HepG2 (cell line): ENCODE measurements around the gene RANBP3. TPM values are rescaled to one million over a fixed set of nuclear protein-coding genes. Genes with fewer than 3 reads are reported as not detected.
A peak's percentile ranks its signal among the peaks of the same experiment; 100 is the strongest.

Experiments used
- ADNP ChIP-seq: sonication (generic); formaldehyde crosslinking; IDR thresholded peaks from 2 replicates; pipeline ENCODE4 v1.4.0; 2020; ENCODE audit warnings: missing genetic modification reagents
- ARID5B ChIP-seq: IDR thresholded peaks from 2 replicates; pipeline ENCODE4 v1.4.0; 2020; ENCODE audit warnings: mild to moderate bottlenecking, missing genetic modification reagents
- FOXP4 ChIP-seq: sonication (generic); formaldehyde crosslinking; IDR thresholded peaks from 2 replicates; pipeline ENCODE4 v1.4.0; 2020; ENCODE audit warnings: missing genetic modification reagents
- HNRNPK ChIP-seq: fragments of 200-400 bp; formaldehyde crosslinking; IDR thresholded peaks from 2 replicates; pipeline ENCODE4 v1.6.1; 2018; ENCODE audit warnings: low read length, low read depth, moderate library complexity, mild to moderate bottlenecking; ENCODE audit not compliant: poor library complexity, severe bottlenecking
- KDM6A ChIP-seq: IDR thresholded peaks from 2 replicates; pipeline ENCODE4 v1.6.1; 2016; ENCODE audit warnings: low read depth
- KMT2A ChIP-seq: sonication (generic); formaldehyde crosslinking; IDR thresholded peaks from 2 replicates; pipeline ENCODE4 v1.4.0; 2020; ENCODE audit warnings: missing genetic modification reagents
- MLX ChIP-seq: IDR thresholded peaks from 2 replicates; pipeline ENCODE4 v1.6.1; 2016
- PPARG ChIP-seq: conservative IDR thresholded peaks from 2 replicates; pipeline ENCODE4 v1.6.1; 2016; ENCODE audit warnings: missing biosample characterization, missing genetic modification reagents
- SAFB2 ChIP-seq: sonication (generic); formaldehyde crosslinking; IDR thresholded peaks from 2 replicates; pipeline ENCODE4 v1.5.1; 2020; ENCODE audit warnings: missing genetic modification reagents, low read depth, mild to moderate bottlenecking, borderline replicate concordance
- SETDB1 ChIP-seq: sonication (generic); formaldehyde crosslinking; IDR thresholded peaks from 2 replicates; pipeline ENCODE4 v1.5.1; 2020; ENCODE audit warnings: missing genetic modification reagents, mild to moderate bottlenecking, borderline replicate concordance
- SMARCC2 ChIP-seq: fragments of 450-650 bp; IDR thresholded peaks from 2 replicates; pipeline ENCODE4 v1.6.1; 2017; ENCODE audit warnings: antibody characterized with exemption, mild to moderate bottlenecking
- WIZ ChIP-seq: sonication (generic); formaldehyde crosslinking; IDR thresholded peaks from 2 replicates; pipeline ENCODE4 v1.5.1; 2020; ENCODE audit warnings: mild to moderate bottlenecking, missing genetic modification reagents
- ZBTB3 ChIP-seq: sonication (generic); formaldehyde crosslinking; IDR thresholded peaks from 2 replicates; pipeline ENCODE4 v1.4.0; 2020; ENCODE audit warnings: low read depth, mild to moderate bottlenecking, moderate library complexity, missing genetic modification reagents, borderline replicate concordance
- ZKSCAN5 ChIP-seq: sonication (generic); formaldehyde crosslinking; IDR thresholded peaks from 2 replicates; pipeline ENCODE4 v1.5.1; 2020; ENCODE audit warnings: mild to moderate bottlenecking, missing genetic modification reagents
- ZKSCAN8 ChIP-seq: IDR thresholded peaks from 2 replicates; pipeline ENCODE4 v1.6.1; 2016; ENCODE audit warnings: borderline replicate concordance, missing genetic modification reagents, missing compliant biosample characterization
- ZNF24 ChIP-seq: fragments of 450-650 bp; IDR thresholded peaks from 2 replicates; pipeline ENCODE4 v1.6.1; 2017; ENCODE audit warnings: antibody characterized with exemption, mild to moderate bottlenecking
- ZNF274 ChIP-seq: sonication (generic); formaldehyde crosslinking; IDR thresholded peaks from 2 replicates; pipeline ENCODE4 v1.5.1; 2020; ENCODE audit warnings: mild to moderate bottlenecking, missing genetic modification reagents
- ZNF382 ChIP-seq: sonication (generic); formaldehyde crosslinking; IDR thresholded peaks from 2 replicates; pipeline ENCODE4 v1.5.0; 2020; ENCODE audit warnings: missing genetic modification reagents, mild to moderate bottlenecking, borderline replicate concordance
- ZNF670 ChIP-seq: sonication (generic); formaldehyde crosslinking; IDR thresholded peaks from 2 replicates; pipeline ENCODE4 v1.8.0; 2022; ENCODE audit warnings: mild to moderate bottlenecking, missing genetic modification reagents, borderline replicate concordance
- polyA plus RNA-seq, 8 experiments: library from polyadenylated mRNA; depleted of rRNA in 3 of 8; stranded (reverse) in 7 of 8; unstranded in 1 of 8; fragments of >200 nt; fragmentation: Illumina TruSeq in 4 of 8; extraction: Trizol in 4 of 8; gene quantifications; 2 replicates each; pipeline versions ENCODE4 v1.2.1 to v1.2.3, GENCODE V29; 2011 to 2016; ENCODE audit warnings: low read depth in 4 of 8, missing spikeins in 1 of 8, mixed read lengths in 1 of 8; ENCODE audit not compliant: insufficient read depth in 1 of 8
- total RNA-seq, 5 experiments: library from RNA; depleted of rRNA; stranded (reverse); fragments of >200 nt; fragmentation: Illumina TruSeq; extraction: Trizol; gene quantifications; 2 replicates each; pipeline ENCODE4 v1.2.3, GENCODE V29; 2016; ENCODE audit warnings: low read depth in 1 of 5
- TF ChIP-seq, protein P1 (sequence below): sonication (generic); formaldehyde crosslinking; IDR thresholded peaks from 2 replicates; pipeline ENCODE4 v1.4.0; 2020; ENCODE audit warnings: missing genetic modification reagents
- TF ChIP-seq, protein P2 (sequence below): sonication (generic); formaldehyde crosslinking; conservative IDR thresholded peaks from 2 replicates; pipeline ENCODE4 v1.4.0; 2020; ENCODE audit warnings: missing genetic modification reagents

Gene RANBP3
- total and polyA plus RNA-seq, 2 of the 13 experiments (the other 11 are each of a cell fraction or from before 2014, with no cell fraction given) = 39.5 to 149 TPM

- TF ChIP-seq PPARG (CRISPR knock-in tag) (peak; percentile 84), ZKSCAN8 (peak; percentile 78; the same call in 1 of the 2 replicates), ARID5B (CRISPR knock-in tag) (peak; percentile 92), ZKSCAN5 (CRISPR knock-in tag) (no peak), ZNF274 (CRISPR knock-in tag) (no peak), KMT2A (CRISPR knock-in tag) (no peak), ZNF670 (no peak), ZNF24 (0 out of 2 replicates have a peak, but pooled peaks have one; percentile 56), SAFB2 (CRISPR knock-in tag) (0 out of 2 replicates have a peak, but pooled peaks have one; percentile 23), FOXP4 (peak; percentile 85), WIZ (CRISPR knock-in tag) (no peak; the same call in 1 of the 2 replicates), ADNP (CRISPR knock-in tag) (no peak; the same call in none of the 2 replicates), ZNF382 (CRISPR knock-in tag) (no peak), KDM6A (CRISPR knock-in tag) (no peak; the same call in 1 of the 2 replicates), SETDB1 (CRISPR knock-in tag) (no peak), MLX (CRISPR knock-in tag) (peak; percentile 90), ZBTB3 (CRISPR knock-in tag) (no peak), SMARCC2 (no peak), HNRNPK (no peak)
- TF ChIP-seq, protein P1, sequence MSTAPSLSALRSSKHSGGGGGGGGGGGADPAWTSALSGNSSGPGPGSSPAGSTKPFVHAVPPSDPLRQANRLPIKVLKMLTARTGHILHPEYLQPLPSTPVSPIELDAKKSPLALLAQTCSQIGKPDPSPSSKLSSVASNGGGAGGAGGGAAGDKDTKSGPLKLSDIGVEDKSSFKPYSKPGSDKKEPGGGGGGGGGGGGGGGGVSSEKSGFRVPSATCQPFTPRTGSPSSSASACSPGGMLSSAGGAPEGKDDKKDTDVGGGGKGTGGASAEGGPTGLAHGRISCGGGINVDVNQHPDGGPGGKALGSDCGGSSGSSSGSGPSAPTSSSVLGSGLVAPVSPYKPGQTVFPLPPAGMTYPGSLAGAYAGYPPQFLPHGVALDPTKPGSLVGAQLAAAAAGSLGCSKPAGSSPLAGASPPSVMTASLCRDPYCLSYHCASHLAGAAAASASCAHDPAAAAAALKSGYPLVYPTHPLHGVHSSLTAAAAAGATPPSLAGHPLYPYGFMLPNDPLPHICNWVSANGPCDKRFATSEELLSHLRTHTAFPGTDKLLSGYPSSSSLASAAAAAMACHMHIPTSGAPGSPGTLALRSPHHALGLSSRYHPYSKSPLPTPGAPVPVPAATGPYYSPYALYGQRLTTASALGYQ = peak; percentile 89
- TF ChIP-seq, protein P2, sequence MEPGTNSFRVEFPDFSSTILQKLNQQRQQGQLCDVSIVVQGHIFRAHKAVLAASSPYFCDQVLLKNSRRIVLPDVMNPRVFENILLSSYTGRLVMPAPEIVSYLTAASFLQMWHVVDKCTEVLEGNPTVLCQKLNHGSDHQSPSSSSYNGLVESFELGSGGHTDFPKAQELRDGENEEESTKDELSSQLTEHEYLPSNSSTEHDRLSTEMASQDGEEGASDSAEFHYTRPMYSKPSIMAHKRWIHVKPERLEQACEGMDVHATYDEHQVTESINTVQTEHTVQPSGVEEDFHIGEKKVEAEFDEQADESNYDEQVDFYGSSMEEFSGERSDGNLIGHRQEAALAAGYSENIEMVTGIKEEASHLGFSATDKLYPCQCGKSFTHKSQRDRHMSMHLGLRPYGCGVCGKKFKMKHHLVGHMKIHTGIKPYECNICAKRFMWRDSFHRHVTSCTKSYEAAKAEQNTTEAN (CRISPR knock-in tag) = no peak; the same call in 1 of the 2 replicates
Measured at GRCh38 chr19:5880604-5881078, 97.3 kb downstream of the RANBP3 start (continued).
